Right forelimb (tissue), 1 donor: Measurements from ENCODE around the gene CCDC71L.
"Not testable (repeated sequence)": the region's sequence is repeated elsewhere in the genome, so short reads cannot be mapped to it uniquely, and the experiment has no call there.

Experiments
- DNase-seq: peaks from one replicate; pipeline ENCODE4 v3.0.0-alpha.2; 2018

The CCDC71L gene

DNA sequence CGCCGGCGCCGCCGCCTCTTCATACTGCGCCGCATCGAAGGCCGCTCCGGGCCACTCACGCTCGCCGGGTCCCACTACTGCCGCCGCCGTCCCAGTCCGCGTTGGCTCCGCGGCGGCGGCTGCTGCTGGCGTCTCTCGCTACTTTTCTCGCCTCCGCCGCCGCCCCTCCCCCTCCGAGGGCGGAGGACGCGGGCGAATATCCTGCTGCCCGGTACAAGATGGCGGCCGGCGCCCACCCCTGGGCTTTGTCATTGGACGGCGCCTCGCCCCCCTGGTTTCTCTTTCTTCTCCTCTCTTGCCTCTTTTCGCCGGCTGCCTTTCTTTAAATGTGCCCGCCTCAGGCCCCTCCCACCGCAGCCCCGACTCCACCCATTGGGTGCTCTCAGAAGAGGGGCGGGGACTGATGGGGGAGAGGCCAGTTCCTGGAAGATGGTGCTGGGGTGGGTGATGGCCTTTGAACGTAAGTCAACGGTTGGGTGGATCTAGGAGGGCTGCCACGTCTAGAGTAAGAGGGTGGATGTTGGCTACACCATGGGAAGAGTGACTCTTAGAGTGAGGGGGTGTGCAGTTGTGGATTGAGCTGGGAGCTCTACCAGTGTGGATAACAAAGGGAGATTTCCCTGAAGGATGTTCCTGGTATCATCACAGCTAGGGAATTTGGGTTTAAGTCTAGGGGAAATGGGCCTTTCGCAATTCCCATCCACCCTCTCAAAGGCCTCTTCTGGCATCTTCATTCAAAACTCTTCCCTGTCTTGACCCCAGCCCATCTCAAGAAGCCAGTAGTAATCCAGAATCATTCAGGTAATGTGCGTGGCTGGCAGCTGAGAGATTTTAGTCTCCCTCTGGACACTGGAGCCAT lies at the start of gene CCDC71L:
CCDC71L (minus strand) TSS at position 297 of the 859 bp plus-strand sequence; CDS start at position 35, 262 bp downstream.
- DNase-seq = peak; percentile 91

DNA sequence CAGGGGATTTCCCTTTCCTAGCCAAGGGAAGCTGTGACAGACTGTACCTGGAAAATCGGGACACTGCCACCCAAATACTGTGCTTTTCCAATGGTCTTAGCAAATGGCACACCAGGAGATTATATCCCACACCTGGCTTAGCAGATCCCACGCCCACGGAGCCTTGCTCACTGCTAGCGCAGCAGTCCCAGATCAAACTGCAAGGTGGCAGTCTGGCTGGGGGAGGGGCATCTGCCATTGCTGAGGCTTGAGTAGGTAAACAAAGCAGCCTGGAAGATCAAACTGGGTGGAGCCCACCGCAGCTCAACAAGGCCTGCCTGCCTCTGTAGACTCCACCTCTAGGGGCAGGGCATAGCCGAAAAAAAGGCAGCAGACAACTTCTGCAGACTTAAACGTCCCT lies 48.6 kb upstream of the CCDC71L start:
- DNase-seq = not testable (repeated sequence)

DNA sequence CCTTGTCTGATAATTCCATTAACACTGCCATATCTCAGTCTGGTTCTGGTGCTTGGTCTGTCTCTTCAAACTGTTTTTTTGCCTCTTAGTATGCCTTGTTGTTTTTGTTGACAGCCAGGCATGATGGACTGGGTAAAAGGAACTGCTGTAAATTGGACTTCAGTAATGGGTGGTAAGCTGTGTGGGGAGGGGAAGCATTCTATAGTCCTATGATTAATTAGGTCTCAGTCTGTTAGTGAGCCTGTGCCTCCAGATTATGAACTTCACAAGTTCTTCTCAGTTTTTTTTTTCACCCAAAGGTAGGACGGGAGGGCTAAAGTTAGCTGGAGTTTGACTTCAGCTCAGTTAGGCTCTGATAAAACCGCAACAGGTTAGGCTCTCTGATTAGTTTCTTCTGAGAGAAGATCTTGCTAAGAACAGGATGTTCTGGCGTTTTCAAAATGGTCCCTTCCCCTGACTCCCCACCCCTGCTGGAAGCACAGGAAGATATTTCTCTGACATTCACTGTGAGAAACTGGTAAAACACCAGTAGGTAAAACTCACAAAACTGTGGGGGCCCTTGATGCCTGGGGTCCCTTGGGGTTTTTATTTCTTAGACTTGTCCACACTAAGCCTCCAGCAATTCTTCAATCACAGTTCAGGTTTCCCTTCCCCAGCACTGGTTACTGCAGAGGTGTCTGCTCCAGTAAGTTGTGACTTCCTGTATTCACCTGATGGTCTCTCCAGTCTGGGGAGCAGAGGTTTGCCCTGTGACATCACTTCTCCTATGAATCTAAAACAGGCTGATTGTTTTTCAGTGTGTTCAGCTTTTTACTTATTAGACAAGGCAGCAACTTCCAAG lies 43.3 kb upstream of the CCDC71L start:
- DNase-seq = no peak

DNA sequence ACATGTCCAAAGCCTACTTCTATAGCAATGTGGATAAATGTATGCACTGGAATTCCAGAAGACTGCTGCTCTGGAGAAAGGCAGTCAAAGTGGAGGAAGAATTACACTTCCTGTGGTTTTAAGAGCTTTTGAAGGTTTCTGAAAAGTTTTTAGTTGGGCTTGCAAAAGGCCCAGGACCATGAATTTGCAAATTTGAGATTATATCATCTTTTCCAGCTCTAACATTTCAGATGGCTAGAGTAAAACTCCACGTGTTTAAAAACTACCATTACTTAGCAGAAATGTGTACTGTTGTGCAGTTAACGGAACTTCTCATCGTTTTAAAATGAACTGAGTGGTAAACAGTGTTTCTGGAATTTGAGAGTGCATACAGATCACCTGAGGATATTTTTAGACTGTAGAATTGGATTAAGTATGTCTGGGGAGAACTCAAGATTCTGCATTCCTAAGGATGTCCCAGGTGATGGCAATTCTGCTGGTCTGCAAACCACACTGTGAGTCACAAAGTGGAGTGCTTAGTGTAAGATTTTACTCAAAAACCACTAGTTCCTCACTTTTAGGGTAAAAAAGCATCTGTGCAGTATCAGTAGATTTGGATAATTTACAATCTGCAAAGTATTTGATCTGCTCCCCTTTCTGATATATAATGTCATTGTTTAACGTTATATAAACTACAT lies 32.9 kb upstream of the CCDC71L start:
- DNase-seq = no peak

DNA sequence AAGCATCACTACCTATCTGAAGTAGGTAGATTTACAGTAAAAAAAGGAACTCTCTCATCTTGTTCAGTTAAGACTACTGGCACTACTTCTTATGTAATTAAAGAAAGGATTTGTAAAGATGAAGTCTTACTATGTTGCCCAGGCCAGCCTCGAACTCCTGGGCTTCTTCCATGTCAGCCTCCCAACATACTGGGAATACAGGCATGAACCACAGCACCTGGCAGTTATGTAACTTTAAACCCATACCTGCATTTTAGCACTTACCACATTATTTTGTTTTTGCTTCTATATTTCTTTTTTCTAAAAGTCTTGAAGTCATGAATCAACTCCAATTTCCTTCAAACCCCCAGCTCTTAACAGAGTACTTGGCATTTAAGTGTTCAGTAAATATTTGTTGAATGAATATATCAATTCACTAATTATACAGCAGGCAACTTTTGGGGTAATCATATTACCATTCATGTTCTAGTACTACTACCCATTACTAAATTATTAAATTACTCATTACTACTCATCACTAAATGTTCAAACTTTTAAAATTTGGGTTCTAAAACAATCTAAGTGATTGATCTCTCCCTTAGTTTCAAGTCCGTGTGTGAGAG lies 31.6 kb upstream of the CCDC71L start:
- no peak for DNase-seq

- not testable (repeated sequence) for DNase-seq
Observed at GRCh38 chr7:106688161-106688560, 27.2 kb upstream of the CCDC71L start.

DNA sequence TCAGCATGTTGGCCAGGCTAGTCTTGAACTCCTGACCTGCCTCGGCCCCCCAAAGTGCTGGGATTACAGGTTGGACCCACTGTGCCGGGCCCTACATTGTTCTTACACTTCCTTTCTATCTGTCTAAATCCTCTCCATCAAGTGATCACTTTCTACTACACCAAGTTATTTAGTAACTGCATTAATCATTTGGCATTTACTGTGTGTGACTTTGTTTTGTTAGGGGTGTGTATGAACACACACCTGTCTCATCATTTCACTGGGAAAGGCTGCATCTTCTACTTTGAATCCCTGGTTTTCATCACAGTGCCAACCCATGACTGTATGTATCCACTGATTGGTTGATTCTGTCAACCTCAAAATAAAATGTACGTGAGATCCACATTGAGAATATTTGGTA lies 23.0 kb upstream of the CCDC71L start:
- DNase-seq = no peak

DNA sequence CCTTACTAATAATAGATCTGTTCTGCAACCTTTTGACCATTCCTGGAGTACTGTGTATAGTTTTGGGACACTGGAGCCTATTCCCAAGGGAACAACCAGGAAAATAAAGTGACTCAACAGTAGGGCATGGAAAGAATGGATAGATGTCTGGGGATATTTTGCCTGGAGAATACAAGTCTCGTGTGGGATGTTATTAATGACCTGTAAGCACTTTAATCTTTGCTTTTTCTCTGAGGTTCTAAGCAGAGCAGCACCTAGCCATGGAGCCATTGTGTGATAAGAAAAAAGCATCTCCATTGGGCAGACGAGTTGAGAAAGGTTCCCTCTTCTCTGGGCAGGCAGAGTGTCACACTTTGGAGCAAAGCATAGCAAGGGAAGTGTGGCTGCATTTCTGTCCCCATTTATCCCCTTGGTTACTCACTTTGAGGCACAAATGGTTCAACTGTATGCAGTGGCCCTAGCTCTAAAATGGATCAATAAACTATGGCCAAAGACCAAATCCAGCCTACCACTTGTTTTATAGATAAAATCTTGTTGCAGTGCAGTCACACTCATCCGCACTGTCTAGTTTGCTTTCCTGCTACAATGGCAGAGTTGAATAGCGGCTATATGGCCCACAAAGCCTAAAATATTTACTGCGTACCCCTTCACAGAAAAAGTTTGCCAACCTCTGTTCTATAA lies 21.0 kb upstream of the CCDC71L start:
- DNase-seq = no peak

DNA sequence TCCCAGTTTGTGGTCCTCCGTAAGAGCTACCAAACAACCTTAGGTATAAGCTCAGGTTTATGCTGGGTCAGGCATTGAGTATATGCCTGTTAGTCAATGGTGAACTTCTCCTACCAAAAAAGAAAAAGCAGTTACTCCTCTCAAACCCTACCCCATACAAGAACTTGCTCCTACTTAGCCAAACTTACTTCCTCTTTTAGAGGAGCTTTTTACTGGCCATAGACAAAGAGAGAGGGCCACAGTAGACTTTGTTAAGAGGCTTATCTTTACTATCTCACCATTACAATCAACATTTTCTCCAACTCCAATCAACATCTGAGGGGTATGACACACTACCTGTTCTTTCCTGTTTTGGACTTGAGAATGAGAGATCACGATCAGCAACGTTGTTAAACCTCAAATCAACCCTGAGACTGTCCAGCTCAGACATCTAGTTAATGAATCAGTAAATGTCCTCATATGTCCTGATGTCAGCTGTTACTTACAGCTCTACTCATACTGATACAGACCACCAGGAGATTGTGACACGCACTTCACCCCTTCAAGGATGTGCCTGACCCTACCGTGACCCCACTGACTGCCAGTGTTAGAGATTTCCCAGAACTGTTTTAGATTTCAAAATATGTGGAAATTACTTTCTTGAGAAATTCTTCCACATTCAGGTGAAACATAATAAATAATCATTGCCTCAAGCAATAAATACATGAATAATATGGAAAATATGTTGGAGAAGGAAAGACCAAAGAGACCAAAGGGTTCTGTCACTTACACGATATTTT lies 18.4 kb upstream of the CCDC71L start:
- DNase-seq = no peak

- DNase-seq = no peak
Observed at GRCh38 chr7:106678795-106679152, 17.8 kb upstream of the CCDC71L start.

DNA sequence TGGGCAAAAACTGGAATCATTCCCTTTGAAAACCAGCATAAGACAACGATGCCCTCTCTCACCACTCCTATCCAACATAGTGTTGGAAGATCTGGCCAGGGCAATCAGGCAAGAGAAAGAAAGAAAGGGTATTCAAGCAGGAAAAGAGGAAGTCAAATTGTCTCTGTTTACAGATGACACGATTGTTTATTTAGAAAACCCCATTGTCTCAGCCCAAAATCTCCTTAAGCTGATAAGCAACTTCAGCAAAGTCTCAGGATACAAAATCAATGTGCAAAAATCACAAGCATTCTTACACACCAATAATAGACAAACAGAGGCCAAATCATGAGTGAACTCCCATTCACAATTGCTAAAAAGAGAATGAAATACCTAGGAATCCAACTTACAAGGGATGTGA lies 15.5 kb upstream of the CCDC71L start:
- DNase-seq = not testable (repeated sequence)

- not testable (repeated sequence) for DNase-seq
Observed at GRCh38 chr7:106673688-106674087, 12.7 kb upstream of the CCDC71L start.

GRCh38 chr7:106671930-106672329 lies 11.0 kb upstream of the CCDC71L start:
- DNase-seq = not testable (repeated sequence)

DNA sequence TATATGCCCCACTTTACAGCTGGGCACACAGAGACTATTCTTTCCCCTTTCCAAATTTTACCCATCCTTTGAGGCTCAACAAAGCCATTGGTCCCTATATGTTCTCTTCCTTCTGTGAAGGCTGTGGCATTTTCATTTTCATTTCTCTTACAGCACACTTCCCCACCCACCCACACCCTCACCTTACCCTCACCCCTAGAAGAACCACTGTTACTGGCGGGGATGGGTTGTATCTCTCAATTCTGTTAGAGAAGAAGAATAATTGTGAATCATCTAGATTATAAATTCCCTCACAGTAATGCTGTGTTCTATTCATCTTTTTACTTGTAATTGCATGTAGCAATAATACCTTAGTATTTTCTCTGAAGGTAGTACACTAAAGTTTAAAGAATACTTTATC lies 10.2 kb upstream of the CCDC71L start:
- no peak for DNase-seq

DNA sequence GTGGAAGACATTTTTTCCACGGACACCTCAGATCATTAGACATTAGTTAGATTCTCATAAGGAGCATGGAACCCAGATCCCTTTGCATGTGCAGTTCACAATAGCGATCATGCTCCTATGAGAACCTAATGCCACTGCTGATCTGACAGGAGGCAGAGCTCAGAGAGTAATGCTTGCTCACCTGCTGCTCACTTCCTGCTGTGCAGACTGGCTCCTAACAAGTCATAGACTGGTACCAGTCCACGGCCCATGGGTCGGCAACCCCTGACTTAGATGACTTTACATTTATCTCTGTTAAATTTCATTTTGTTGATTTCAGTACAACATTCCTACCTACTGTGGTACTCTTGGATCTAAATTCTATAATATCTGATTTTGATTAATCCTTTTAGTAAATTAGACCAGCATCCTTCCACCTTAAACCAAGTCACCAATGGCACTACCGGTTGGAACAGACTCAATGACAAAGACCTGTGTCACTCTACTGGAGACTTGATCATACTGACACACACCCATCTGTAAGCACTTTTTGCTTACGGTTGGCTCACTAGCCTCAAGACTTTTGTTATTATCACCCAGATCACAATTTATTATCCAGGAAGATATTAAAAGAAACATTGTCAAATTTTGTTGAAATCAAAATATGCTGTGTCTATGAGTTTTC lies 8.0 kb upstream of the CCDC71L start:
- DNase-seq = no peak

GRCh38 chr7:106666353-106666752 lies 5.4 kb upstream of the CCDC71L start:
- DNase-seq = no peak

GRCh38 chr7:106664343-106664742 lies 3.4 kb upstream of the CCDC71L start:
- no peak for DNase-seq

DNA sequence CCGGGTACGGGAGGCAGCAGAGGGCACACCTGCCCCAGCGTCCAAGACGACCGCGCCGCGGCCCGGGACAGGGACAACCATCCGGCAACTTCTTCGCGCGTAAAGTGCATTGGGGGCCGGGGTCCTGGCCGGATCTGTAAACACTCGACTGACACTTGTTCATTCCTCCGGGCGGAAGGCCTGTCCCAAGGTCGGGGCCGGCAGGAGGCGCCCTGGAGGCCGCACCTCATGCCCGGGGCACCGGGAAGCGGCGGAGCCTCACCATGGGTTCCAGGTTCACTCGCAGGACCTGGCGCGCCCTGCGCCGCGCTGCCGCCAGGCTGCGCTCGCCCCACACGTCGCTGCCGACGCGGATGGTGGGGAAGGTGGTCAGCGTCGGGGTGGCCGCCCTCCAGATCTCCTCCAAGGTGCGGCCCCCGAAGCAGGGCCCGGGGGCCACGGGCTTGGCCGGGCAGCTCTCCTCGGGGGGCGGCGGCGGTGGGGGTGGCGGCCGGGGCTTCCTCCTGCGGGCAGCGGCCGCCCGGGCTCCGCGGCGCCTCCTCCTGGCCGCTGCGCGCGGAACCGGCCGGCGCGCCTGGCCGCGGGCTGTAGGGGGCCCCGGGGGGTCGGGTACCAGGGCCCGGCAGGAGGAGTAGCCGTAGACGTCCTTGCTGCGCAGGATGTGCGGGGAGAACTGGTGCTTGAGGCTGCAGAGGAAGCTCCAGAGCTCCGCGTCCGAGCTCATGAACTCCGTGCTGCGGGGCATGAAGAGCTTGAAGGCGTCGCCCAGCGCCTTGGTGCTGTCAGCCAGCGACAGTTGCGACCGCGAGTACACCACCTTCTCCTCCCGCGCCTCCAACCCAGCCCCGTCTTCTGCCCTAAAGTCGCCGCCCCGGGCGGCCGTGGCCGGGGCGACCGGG lies 746 bp downstream of the CCDC71L start:
- peak; percentile 75 for DNase-seq

DNA sequence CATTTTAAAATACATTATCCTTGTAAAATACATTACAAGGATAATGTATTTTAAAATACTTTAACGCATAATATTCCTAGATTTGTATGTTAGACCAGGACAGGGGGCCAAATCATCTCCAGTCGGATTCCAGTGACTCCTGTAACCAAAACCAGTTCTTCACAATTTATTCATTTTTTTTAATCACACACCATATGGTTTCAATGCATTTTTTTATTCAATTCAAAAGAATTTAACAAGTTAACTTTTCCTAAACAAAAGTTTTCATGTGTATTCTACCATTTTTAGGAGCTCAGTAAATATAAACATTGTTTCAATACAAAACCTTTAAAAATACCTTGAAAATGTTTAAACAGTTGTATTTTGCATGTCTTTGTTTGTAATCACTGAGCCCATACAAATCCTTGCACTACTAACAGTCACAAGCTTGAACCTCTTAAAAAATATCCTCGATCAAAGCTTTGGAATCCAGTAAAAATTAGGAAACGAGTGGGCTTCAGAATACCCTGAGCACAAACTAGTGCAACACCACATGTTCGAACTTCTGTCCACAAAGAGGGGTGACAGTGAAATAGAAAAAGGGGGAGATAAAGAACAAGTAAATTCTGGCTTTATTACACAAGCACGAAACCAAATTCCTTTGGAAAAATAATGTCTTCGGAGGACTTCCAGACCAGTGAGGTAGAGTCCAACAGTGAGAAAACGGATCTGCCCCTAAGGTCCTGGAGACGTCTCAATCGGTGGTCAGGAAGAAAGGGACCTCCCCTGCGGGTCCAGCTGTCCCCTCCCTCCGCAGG lies 1.6 kb downstream of the CCDC71L start:
- DNase-seq = no peak
